Gastroesophageal sphincter (tissue), 3 donors: ENCODE data around the gene NTRK3.

ENCODE experiments used
- CTCF ChIP-seq, 4 experiments: fragments of 200-600 bp in 2 of 4; fragments of 450-650 bp in 2 of 4; sonication (generic) in 1 of 4; IDR thresholded peaks; one replicate each; pipeline ENCODE4 v1.5.1; 2017 to 2019; ENCODE audit warnings: antibody characterized with exemption in 4 of 4, mild to moderate bottlenecking in 2 of 4, moderate library complexity in 2 of 4
- EP300 ChIP-seq: sonication (generic); formaldehyde crosslinking; IDR thresholded peaks from one replicate; pipeline ENCODE4 v1.6.1; 2017; ENCODE audit warnings: antibody characterized with exemption, mild to moderate bottlenecking
- POLR2A ChIP-seq, 2 donors: fragments of 450-650 bp; IDR thresholded peaks; one replicate each; pipeline ENCODE4 v1.6.1; 2017; ENCODE audit warnings: antibody characterized with exemption in 2 of 2, mild to moderate bottlenecking in 2 of 2, moderate library complexity in 1 of 2
- POLR2AphosphoS5 ChIP-seq: sonication (generic); formaldehyde crosslinking; IDR thresholded peaks from one replicate; pipeline ENCODE4 v1.6.1; 2017; ENCODE audit warnings: antibody characterized with exemption

DNA sequence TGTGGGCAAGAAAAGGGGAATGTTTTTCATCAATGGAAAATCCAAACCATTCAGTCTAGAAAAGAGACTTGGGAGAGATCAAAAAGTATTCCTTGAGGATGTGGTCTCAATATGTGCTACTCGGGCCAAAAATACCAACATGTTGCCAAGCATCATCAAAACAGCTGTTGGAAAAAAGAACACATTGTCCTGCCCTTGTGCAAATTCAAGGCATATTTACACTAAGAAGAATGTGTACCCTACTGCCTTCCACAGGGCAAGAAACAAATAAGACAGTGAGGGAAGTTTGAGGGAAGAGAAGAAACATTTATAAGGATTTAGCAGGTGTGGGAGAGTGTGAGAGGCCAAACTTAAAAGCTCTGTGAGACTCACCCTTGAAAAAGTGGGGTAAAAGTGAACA, 252.1 kb downstream of the NTRK3 start:
- no peak for TF ChIP-seq CTCF (IDR thresholded peaks at IDR 0.05)
- TF ChIP-seq POLR2A (IDR thresholded peaks at IDR 0.05): no peak
- TF ChIP-seq POLR2AphosphoS5: peak; percentile 80
- no peak for TF ChIP-seq EP300
